AG04449 (cell line): ENCODE measurements around the gene CST9L.

Experiments used
- CTCF ChIA-PET: fragments of 350-600 bp; formaldehyde crosslinking; extraction: SDS; loops from one replicate; lab custom pipeline; 2021; ENCODE audit warnings: antibody characterized with exemption; lab: Yijun Ruan, JAX
- POLR2A ChIA-PET: fragments of 400-600, 350-600 bp; formaldehyde crosslinking; extraction: SDS; loops from one replicate; lab custom pipeline; 2020; ENCODE audit warnings: antibody characterized with exemption, inconsistent platforms; lab: Yijun Ruan, JAX
- DNase-seq: peaks from one replicate; pipeline ENCODE4 v3.0.0-alpha.2; 2010; ENCODE audit warnings: low read depth, low spot score
- H3K4me3 ChIP-seq: 2 replicates; pipeline ENCODE4 v1.5.1; 2011; ENCODE audit warnings: low read depth, mild to moderate bottlenecking, control low read depth, low read length
- CTCF ChIP-seq: IDR thresholded peaks from one replicate; pipeline ENCODE4 v1.5.1; 2011; ENCODE audit warnings: mild to moderate bottlenecking, moderate library complexity, low read length, control low read depth, inconsistent platforms; ENCODE audit not compliant: insufficient read depth; ENCODE audit errors: missing control alignments

CST9L gene

GRCh38 chr20:23602699-23603098, 34.4 kb upstream of the CST9L start:
- ChIA-PET CTCF (interaction anchor here (1.5 to 11.1 kb wide), 2 partner anchors 10 to 160 kb away, joined by 3 to 195 read pairs; partner anchors contain the start of gene CSTL1), POLR2A (no interaction called here)
- H3K4me3 ChIP-seq = no peak overlapping the region
- no peak for TF ChIP-seq CTCF
- DNase-seq = no peak

- TF ChIP-seq CTCF = no peak
- DNase-seq = no peak
- no peak overlapping the region for H3K4me3 ChIP-seq
- CTCF ChIA-PET = interaction anchor here (11.1 kb wide), 1 partner anchor 159 kb away, joined by 195 read pairs; the partner anchor contains the start of gene CSTL1
- POLR2A ChIA-PET = no interaction called here
These were observed 34.0 kb upstream of the CST9L start for GRCh38 chr20:23602241-23602640.

- POLR2A ChIA-PET = no interaction called here
- TF ChIP-seq CTCF = no peak
- no peak overlapping the region for H3K4me3 ChIP-seq
- CTCF ChIA-PET = interaction anchor here (11.1 kb wide), 1 partner anchor 159 kb away, joined by 195 read pairs; the partner anchor contains the start of gene CSTL1
- no peak for DNase-seq
These were observed 33.4 kb upstream of the CST9L start for GRCh38 chr20:23601715-23602114.

- TF ChIP-seq CTCF = no peak
- ChIA-PET POLR2A (no interaction called here), CTCF (interaction anchor here (1.9 to 2.3 kb wide), 2 partner anchors 9 to 156 kb away, joined by 8 read pairs; no protein-coding TSS in a partner anchor)
- no peak for DNase-seq
- no peak overlapping the region for H3K4me3 ChIP-seq
These were observed 30.2 kb upstream of the CST9L start for GRCh38 chr20:23598481-23598880.

GRCh38 chr20:23596579-23597250, 28.4 kb upstream of the CST9L start:
- DNase-seq = no peak
- H3K4me3 ChIP-seq = no peak overlapping the region
- ChIA-PET POLR2A (no interaction called here), CTCF (interaction anchor here (1.1 kb wide), 1 partner anchor 10 kb away, joined by 4 read pairs; no protein-coding TSS in a partner anchor)
- no peak for TF ChIP-seq CTCF

GRCh38 chr20:23595941-23596340, 27.7 kb upstream of the CST9L start:
- ChIA-PET CTCF (interaction anchor here (1.1 kb wide), 1 partner anchor 11 kb away, joined by 4 read pairs; no protein-coding TSS in a partner anchor), POLR2A (no interaction called here)
- TF ChIP-seq CTCF = no peak
- DNase-seq = no peak
- no peak overlapping the region for H3K4me3 ChIP-seq
